H1 (cell line): ENCODE measurements around the gene GNG10.

ENCODE experiments used
- BCL11A ChIP-seq, 2 experiments: IDR thresholded peaks; one replicate each; pipeline ENCODE4 v1.6.1; 2011; ENCODE audit warnings: low read depth in 2 of 2, low read length in 2 of 2, mild to moderate bottlenecking in 2 of 2
- EP300 ChIP-seq, 2 experiments: IDR thresholded peaks; 1 replicate in 1 of 2; 2 replicates in 1 of 2; pipeline ENCODE4 v1.6.1; 2011 to 2012; ENCODE audit warnings: low read depth in 2 of 2, low read length in 2 of 2, mild to moderate bottlenecking in 2 of 2, borderline replicate concordance in 1 of 2, inconsistent platforms in 1 of 2, moderate library complexity in 1 of 2
- EZH2 ChIP-seq: fragments of 200-600 bp; sonication (generic); IDR thresholded peaks from 2 replicates; pipeline ENCODE4 v1.7.1; 2012; ENCODE audit warnings: low read depth, mild to moderate bottlenecking, moderate library complexity, low read length, inconsistent platforms; ENCODE audit not compliant: severe bottlenecking
- FOSL1 ChIP-seq: IDR thresholded peaks from 2 replicates; pipeline ENCODE4 v1.6.1; 2011; ENCODE audit warnings: mild to moderate bottlenecking, low read depth, low read length, moderate library complexity; ENCODE audit not compliant: insufficient read depth
- GTF2F1 ChIP-seq: IDR thresholded peaks from 2 replicates; pipeline ENCODE4 v1.6.1; 2012; ENCODE audit warnings: low read depth, low read length, improper control_type of control experiment, borderline replicate concordance
- HDAC2 ChIP-seq, 2 experiments: fragments of 300-600 bp in 1 of 2; sonication (generic) in 1 of 2; IDR thresholded peaks; 2 replicates each; pipeline ENCODE4 v1.6.1; 2011 to 2012; ENCODE audit warnings: low read depth in 2 of 2, low read length in 2 of 2, mild to moderate bottlenecking in 2 of 2, moderate library complexity in 2 of 2, borderline replicate concordance in 1 of 2, inconsistent platforms in 1 of 2
- JUND ChIP-seq: IDR thresholded peaks from 2 replicates; pipeline ENCODE4 v1.6.1; 2011; ENCODE audit warnings: mild to moderate bottlenecking, improper control_type of control experiment, low read length
- MAX ChIP-seq: IDR thresholded peaks from 2 replicates; pipeline ENCODE4 v1.6.1; 2012; ENCODE audit warnings: inconsistent platforms
- POLR2A ChIP-seq, 2 experiments: IDR thresholded peaks; 1 replicate in 1 of 2; 2 replicates in 1 of 2; pipeline ENCODE4 v1.6.1; 2011; ENCODE audit warnings: low read depth in 2 of 2, low read length in 2 of 2, mild to moderate bottlenecking in 2 of 2; ENCODE audit errors: control extremely low read depth in 1 of 2
- SUZ12 ChIP-seq: fragments of 200-600 bp; sonication (generic); IDR thresholded peaks from 2 replicates; pipeline ENCODE4 v1.6.1; 2012; ENCODE audit warnings: mild to moderate bottlenecking, inconsistent platforms, low read length, moderate library complexity, mixed read lengths
- TCF12 ChIP-seq: IDR thresholded peaks from 2 replicates; pipeline ENCODE4 v1.6.1; 2011; ENCODE audit warnings: low read depth, mild to moderate bottlenecking, low read length
- ZNF274 ChIP-seq: IDR thresholded peaks from 2 replicates; pipeline ENCODE4 v1.7.0; 2012; ENCODE audit warnings: low read length, borderline replicate concordance; ENCODE audit errors: extremely low read depth
- TF ChIP-seq, protein P1 (sequence below): fragments of 300-600 bp; sonication (generic); IDR thresholded peaks from 2 replicates; pipeline ENCODE4 v1.7.1; 2012; ENCODE audit warnings: low read length, moderate library complexity, mild to moderate bottlenecking, inconsistent platforms; ENCODE audit not compliant: insufficient replicate concordance
- TF ChIP-seq, protein P2 (sequence below): IDR thresholded peaks from 2 replicates; pipeline ENCODE4 v1.6.1; 2012; ENCODE audit warnings: low read length, inconsistent platforms

- 0 out of 2 replicates have a peak, but pooled peaks have one; percentile 29 for TF ChIP-seq SUZ12
- no peak for TF ChIP-seq TCF12
- TF ChIP-seq EP300 (IDR thresholded peaks at IDR 0.05; ENCODE audit: borderline replicate concordance in 1 of 2, low read depth in 2 of 2, low read length in 2 of 2), result no peak
- TF ChIP-seq, protein P1, sequence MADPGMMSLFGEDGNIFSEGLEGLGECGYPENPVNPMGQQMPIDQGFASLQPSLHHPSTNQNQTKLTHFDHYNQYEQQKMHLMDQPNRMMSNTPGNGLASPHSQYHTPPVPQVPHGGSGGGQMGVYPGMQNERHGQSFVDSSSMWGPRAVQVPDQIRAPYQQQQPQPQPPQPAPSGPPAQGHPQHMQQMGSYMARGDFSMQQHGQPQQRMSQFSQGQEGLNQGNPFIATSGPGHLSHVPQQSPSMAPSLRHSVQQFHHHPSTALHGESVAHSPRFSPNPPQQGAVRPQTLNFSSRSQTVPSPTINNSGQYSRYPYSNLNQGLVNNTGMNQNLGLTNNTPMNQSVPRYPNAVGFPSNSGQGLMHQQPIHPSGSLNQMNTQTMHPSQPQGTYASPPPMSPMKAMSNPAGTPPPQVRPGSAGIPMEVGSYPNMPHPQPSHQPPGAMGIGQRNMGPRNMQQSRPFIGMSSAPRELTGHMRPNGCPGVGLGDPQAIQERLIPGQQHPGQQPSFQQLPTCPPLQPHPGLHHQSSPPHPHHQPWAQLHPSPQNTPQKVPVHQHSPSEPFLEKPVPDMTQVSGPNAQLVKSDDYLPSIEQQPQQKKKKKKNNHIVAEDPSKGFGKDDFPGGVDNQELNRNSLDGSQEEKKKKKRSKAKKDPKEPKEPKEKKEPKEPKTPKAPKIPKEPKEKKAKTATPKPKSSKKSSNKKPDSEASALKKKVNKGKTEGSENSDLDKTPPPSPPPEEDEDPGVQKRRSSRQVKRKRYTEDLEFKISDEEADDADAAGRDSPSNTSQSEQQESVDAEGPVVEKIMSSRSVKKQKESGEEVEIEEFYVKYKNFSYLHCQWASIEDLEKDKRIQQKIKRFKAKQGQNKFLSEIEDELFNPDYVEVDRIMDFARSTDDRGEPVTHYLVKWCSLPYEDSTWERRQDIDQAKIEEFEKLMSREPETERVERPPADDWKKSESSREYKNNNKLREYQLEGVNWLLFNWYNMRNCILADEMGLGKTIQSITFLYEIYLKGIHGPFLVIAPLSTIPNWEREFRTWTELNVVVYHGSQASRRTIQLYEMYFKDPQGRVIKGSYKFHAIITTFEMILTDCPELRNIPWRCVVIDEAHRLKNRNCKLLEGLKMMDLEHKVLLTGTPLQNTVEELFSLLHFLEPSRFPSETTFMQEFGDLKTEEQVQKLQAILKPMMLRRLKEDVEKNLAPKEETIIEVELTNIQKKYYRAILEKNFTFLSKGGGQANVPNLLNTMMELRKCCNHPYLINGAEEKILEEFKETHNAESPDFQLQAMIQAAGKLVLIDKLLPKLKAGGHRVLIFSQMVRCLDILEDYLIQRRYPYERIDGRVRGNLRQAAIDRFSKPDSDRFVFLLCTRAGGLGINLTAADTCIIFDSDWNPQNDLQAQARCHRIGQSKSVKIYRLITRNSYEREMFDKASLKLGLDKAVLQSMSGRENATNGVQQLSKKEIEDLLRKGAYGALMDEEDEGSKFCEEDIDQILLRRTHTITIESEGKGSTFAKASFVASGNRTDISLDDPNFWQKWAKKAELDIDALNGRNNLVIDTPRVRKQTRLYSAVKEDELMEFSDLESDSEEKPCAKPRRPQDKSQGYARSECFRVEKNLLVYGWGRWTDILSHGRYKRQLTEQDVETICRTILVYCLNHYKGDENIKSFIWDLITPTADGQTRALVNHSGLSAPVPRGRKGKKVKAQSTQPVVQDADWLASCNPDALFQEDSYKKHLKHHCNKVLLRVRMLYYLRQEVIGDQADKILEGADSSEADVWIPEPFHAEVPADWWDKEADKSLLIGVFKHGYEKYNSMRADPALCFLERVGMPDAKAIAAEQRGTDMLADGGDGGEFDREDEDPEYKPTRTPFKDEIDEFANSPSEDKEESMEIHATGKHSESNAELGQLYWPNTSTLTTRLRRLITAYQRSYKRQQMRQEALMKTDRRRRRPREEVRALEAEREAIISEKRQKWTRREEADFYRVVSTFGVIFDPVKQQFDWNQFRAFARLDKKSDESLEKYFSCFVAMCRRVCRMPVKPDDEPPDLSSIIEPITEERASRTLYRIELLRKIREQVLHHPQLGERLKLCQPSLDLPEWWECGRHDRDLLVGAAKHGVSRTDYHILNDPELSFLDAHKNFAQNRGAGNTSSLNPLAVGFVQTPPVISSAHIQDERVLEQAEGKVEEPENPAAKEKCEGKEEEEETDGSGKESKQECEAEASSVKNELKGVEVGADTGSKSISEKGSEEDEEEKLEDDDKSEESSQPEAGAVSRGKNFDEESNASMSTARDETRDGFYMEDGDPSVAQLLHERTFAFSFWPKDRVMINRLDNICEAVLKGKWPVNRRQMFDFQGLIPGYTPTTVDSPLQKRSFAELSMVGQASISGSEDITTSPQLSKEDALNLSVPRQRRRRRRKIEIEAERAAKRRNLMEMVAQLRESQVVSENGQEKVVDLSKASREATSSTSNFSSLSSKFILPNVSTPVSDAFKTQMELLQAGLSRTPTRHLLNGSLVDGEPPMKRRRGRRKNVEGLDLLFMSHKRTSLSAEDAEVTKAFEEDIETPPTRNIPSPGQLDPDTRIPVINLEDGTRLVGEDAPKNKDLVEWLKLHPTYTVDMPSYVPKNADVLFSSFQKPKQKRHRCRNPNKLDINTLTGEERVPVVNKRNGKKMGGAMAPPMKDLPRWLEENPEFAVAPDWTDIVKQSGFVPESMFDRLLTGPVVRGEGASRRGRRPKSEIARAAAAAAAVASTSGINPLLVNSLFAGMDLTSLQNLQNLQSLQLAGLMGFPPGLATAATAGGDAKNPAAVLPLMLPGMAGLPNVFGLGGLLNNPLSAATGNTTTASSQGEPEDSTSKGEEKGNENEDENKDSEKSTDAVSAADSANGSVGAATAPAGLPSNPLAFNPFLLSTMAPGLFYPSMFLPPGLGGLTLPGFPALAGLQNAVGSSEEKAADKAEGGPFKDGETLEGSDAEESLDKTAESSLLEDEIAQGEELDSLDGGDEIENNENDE, result no peak
- no peak for TF ChIP-seq MAX
- TF ChIP-seq, protein P2, sequence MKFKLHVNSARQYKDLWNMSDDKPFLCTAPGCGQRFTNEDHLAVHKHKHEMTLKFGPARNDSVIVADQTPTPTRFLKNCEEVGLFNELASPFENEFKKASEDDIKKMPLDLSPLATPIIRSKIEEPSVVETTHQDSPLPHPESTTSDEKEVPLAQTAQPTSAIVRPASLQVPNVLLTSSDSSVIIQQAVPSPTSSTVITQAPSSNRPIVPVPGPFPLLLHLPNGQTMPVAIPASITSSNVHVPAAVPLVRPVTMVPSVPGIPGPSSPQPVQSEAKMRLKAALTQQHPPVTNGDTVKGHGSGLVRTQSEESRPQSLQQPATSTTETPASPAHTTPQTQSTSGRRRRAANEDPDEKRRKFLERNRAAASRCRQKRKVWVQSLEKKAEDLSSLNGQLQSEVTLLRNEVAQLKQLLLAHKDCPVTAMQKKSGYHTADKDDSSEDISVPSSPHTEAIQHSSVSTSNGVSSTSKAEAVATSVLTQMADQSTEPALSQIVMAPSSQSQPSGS, result no peak
- no peak for TF ChIP-seq HDAC2 (IDR thresholded peaks at IDR 0.05; ENCODE audit: borderline replicate concordance in 1 of 2, low read depth in 2 of 2, low read length in 2 of 2)
- TF ChIP-seq FOSL1, result no peak
- TF ChIP-seq POLR2A (IDR thresholded peaks at IDR 0.05; ENCODE audit: control extremely low read depth in 1 of 2, low read depth in 2 of 2, low read length in 2 of 2), result peak in 1 of 2 experiments; percentile 22; a peak in 1 of 3 replicates
- TF ChIP-seq ZNF274, result no peak
- no peak for TF ChIP-seq BCL11A (IDR thresholded peaks at IDR 0.05; ENCODE audit: low read depth in 2 of 2, low read length in 2 of 2)
- TF ChIP-seq GTF2F1, result no peak
- TF ChIP-seq JUND, result no peak
- no peak for TF ChIP-seq EZH2
These were observed 557 bp downstream of the GNG10 start for GRCh38 chr9:111661802-111662521.
